Suppressor macrophage treated with lipopolysaccharide for 1 hour (primary cell): ENCODE results near the gene GARIN3.
A peak's percentile ranks its signal among the peaks of the same experiment; 100 is the strongest.
"Not testable (repeated sequence)": the region's sequence is repeated elsewhere in the genome, so short reads cannot be mapped to it uniquely, and the experiment has no call there.

Experiments used
- DNase-seq, 3 donors: peaks; one replicate each; pipeline ENCODE4 v3.0.0-alpha.2; 2020 to 2022

Gene GARIN3

GRCh38 chr5:157166214-157167213 lies at the start of gene GARIN3:
GARIN3 (minus strand) TSS chr5:157166264; CDS start chr5:157166168, 96 bp downstream.
- DNase-seq, result no peak

DNA sequence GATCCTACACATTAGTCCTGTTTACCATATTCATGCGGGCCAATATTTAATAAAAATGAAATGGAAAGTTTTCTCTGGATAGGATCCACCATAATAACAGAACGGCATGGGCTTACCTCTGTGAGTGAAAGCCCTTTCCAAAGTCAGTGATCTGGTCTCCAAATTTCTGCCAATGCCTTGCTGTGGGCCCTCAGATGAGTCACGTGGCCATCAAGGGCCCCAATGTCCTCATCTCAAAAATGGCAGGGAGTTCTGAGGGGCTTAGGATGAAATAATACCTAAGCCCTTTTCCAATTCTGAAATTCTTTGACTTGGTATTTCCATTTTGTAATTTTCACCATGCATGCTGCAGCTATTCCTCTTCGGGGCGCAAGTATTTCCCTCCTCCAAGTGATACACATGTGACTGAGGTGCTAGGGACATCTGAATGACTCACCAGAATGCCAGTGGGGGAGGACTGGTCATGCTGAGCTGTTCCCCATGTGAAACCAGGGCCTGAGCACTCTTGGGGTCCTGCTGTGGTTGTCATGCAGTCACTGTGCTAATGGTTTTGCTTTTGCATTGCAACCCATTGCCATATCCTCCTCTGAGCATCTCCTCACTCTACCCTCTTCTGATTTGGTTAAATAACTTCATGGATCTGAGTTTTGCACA lies 49.6 kb upstream of the GARIN3 start:
- DNase-seq, result no peak

DNA sequence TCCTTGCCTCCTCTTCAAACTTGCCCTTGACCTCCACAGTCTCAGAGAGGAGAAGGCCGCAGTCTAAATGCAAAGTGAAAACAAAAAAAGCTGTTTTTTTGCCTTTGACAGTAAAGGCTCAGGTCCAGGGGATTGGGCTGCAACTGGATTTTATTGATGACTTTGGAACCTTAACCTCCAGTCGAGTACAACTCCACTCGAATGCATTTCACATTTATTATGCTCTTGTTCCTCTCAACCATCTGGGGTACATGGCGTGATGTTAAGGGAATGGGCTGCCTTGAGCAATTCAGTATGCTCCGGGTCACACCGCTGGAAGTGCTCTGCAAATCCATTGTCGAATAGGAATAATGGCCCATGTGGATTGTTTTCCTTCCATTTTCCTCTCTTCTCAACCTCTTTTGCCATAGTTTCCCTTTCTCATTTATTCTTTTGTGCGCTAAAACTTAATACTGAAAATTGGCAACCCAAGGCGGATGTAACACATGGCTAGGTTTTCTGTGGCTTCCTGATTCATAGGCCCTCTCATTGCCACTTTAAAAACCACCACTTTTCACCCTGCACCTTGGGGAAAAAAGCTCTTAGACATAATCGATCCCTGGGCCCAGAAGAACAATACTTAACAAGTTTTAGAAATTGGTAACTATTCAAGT lies 48.9 kb upstream of the GARIN3 start:
- no peak for DNase-seq

DNA sequence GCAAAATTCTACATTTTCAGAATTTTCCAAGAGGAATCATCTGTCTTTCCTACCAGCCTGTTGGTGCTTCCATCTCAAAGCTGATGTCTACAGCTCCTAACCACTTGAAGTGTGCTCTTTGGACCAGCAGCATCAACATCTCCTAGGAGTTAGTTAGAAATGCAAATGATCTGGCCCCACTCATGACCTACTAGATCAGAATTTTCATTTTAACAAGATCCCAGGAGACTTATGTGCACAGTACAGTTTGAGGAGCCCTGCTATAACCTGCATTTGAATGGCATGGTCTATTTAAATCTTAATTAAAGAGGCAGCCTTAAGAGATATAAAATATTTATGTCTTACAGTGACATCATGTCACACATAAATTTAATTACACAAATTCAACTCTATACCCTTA lies 48.4 kb upstream of the GARIN3 start:
- DNase-seq, result no peak

GRCh38 chr5:157213527-157214243 lies 47.6 kb upstream of the GARIN3 start:
- no peak for DNase-seq

DNA sequence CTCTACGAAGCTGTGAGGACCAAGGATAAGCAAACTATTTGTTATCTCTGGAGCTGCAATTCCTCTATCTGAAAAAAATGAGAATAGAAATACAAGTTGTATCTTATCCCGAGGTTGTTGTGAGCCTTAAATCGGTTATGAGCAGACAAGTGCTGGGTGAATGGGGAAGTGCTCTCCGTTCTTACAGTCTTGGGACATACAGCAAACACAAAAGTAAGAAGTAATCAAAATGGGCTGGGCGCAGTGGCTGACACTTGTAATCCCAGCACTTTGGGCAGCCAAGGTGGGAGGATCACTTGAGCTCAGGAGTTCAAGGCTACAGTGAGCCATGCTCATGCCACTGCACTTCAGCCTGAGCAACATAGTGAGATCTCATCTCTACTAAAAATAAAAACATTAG lies 46.2 kb upstream of the GARIN3 start:
- DNase-seq, result peak; percentile 33 to 44 (median 42)

GRCh38 chr5:157210652-157211051 lies 44.6 kb upstream of the GARIN3 start:
- DNase-seq, result peak in 2 of 3 donors; percentile 42 to 49

DNA sequence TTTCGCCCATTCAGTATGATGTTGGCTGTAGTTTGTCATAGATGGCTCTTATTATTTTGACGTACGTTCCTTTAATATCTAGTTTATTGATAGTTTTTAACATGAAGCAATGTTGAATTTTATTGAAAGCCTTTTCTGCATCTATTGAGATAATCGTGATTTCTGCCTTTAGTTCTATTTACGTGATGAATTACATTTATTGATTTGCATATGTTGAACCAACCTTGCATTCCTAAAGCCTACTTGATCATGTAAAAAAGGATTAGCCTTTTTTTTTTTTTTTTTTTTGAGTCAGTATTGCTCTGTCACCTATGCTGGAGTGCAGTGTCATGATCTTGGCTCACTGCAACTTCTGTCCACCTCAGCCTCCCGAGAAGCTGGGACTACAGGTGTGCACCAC lies 39.6 kb upstream of the GARIN3 start:
- no peak for DNase-seq

DNA sequence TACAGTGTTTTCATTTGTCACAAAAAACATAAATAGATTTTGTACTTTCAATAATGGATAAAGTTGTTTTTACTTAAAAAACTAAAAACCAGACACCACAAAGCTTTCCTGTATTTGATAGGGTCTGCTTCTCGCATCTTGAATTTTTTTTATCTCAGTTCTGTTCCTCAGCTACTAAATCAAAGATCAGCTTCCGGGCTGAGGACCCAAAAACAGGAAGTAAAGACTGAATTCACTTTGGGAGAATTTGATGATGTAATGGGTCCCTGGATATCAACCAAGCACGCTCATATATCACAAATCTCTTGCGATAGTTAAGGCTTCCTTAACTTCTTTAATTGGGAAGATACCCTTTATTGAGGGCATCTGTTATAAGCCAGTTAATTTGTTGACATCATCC lies 38.7 kb upstream of the GARIN3 start:
- peak; percentile 58 to 77 (median 73) for DNase-seq

DNA sequence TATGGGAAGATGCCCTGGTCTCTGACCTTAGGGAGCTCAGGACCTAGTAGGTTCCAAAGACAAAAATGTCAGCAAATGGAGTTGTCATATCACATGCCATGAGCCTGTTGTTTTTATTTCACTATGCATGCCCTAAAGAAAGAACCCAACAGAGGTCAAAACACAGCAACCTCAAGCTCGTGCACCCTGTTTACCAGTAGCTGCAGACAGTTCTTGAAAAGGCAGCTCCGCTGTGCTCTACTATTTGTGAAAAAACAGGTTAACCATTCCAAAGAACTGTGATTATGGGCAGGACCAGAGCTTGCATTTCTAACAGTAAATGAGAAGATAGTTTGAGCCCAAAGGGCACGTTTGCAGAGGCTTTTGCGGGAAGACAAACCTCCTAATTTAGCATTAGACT lies 37.4 kb upstream of the GARIN3 start:
- DNase-seq, result no peak

DNA sequence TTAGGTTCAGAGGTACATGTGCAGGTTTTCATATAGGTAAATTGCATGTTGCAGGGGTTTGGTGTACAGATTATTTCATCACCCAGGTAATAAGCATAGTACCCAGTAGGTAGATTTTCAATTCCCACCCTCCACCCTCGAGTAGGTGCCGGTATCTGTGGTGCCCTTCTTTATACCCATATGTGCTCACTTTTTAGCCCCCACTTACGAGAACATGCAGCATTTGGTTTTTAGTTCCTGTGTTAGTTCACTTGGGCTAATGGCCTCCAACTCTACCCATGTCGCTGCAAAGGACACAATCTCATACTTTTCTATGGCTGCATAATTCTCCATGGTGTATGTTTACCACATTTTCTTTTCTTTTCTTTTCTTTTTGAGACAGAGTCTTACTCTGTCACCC lies 35.8 kb upstream of the GARIN3 start:
- no peak for DNase-seq

GRCh38 chr5:157198277-157198986 lies 32.4 kb upstream of the GARIN3 start:
- DNase-seq, result no peak

GRCh38 chr5:157197086-157197485 lies 31.0 kb upstream of the GARIN3 start:
- no peak for DNase-seq

- no peak for DNase-seq
Measured at GRCh38 chr5:157196045-157196444, 30.0 kb upstream of the GARIN3 start.

- DNase-seq, result no peak
Measured at GRCh38 chr5:157193699-157194424, 27.8 kb upstream of the GARIN3 start.

- no peak for DNase-seq
Measured at GRCh38 chr5:157189223-157189622, 23.2 kb upstream of the GARIN3 start.

DNA sequence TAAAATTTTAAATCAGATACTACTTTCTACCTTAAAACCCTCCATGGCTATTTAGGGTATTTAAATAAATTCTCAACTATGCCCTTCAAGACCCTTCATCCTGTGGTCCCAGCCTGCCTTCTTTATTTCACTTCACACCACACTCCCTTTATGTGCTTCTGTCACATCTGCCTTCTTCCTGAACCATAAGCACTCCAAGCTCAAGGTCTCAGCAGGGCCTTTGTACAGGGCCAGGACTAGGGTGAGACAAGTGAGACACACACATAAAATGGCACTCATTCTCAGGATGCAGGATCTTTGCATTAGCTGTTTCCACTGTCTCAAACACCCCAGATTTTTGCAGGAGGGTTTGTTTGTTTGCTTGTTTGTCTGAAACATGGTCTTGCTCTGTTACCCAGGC lies 22.2 kb upstream of the GARIN3 start:
- no peak for DNase-seq

- no peak for DNase-seq
Measured at GRCh38 chr5:157187046-157187754, 21.1 kb upstream of the GARIN3 start.

DNA sequence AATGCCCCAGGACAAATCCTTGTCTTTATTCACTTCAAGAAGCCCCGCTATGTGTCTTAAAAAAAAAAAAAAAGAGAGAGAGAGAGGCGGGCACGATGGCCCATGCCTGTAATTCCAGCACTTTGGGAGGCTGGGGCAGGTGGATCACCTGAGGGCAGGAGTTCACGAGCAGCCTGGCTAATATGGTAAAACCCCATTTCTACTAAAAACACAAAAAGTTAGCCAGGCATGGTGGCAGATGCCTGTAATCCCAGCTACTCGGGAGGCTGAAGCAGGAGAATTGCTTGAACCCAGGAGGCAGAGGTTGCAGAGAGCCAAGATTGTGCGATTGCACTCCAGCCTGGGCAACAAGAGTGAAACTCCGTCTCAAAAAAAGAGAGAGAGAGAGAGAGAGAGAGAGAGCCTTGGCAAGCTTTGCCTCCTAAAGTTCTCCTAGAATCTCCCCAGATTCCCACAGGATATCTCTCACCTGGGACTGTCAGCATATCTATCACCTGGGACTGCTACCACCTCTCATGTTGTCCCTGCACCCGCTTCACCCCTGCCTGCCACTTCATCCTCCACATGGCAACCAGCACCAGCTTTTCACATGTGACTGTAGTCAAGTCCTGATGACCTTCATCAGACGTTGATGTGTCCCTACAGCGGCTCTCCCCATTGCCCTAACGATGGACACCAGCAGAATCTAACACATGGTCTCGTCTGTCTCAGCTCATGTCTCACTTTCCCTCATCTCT lies 20.4 kb upstream of the GARIN3 start:
- DNase-seq, result no peak

GRCh38 chr5:157185122-157185521 lies 19.1 kb upstream of the GARIN3 start:
- not testable (repeated sequence) for DNase-seq
